H9 (cell line): ENCODE results near the gene GID8. TPM values are rescaled to one million over a fixed set of nuclear protein-coding genes. Genes with fewer than 3 reads are reported as not detected.
A peak's percentile ranks its signal among the peaks of the same experiment; 100 is the strongest.

Source experiments
- DNase-seq: peaks from one replicate; pipeline ENCODE4 v3.0.0-alpha.2; 2017
- H2AFZ ChIP-seq: one replicate; pipeline ENCODE4 v1.6.1; 2013; ENCODE audit warnings: mild to moderate bottlenecking, low read length, control low read depth, moderate library complexity
- H2AK5ac ChIP-seq: 2 replicates; pipeline ENCODE4 v1.6.1; 2013; ENCODE audit warnings: low read length, control low read depth, mixed read lengths; ENCODE audit not compliant: insufficient read length
- H2BK120ac ChIP-seq: one replicate; pipeline ENCODE4 v1.6.1; 2013; ENCODE audit warnings: low read depth, mild to moderate bottlenecking, low read length, control low read depth, inconsistent platforms; ENCODE audit not compliant: poor library complexity, severe bottlenecking
- H2BK12ac ChIP-seq: 2 replicates; pipeline ENCODE4 v1.6.1; 2013; ENCODE audit warnings: low read length, control low read depth, mixed read lengths, low read depth; ENCODE audit not compliant: insufficient read length
- H2BK15ac ChIP-seq: 2 replicates; pipeline ENCODE4 v1.6.1; 2013; ENCODE audit warnings: low read depth, low read length, control low read depth
- H2BK20ac ChIP-seq: one replicate; pipeline ENCODE4 v1.6.1; 2013; ENCODE audit warnings: low read depth, mild to moderate bottlenecking, low read length, control low read depth, inconsistent platforms; ENCODE audit not compliant: poor library complexity, severe bottlenecking
- H2BK5ac ChIP-seq: 2 replicates; pipeline ENCODE4 v1.6.1; 2013; ENCODE audit warnings: low read length, control low read depth, mixed read lengths; ENCODE audit not compliant: insufficient read length
- H3K14ac ChIP-seq: 2 replicates; pipeline ENCODE4 v1.6.1; 2013; ENCODE audit warnings: low read length, control low read depth; ENCODE audit not compliant: insufficient read depth
- H3K18ac ChIP-seq: 2 replicates; pipeline ENCODE4 v1.6.1; 2013; ENCODE audit warnings: low read depth, mild to moderate bottlenecking, mixed read lengths, low read length, control low read depth; ENCODE audit not compliant: insufficient read length
- H3K23ac ChIP-seq: 2 replicates; pipeline ENCODE4 v1.6.1; 2013; ENCODE audit warnings: low read length, control low read depth, mixed read lengths, low read depth; ENCODE audit not compliant: insufficient read length
- H3K23me2 ChIP-seq: 2 replicates; pipeline ENCODE4 v1.6.1; 2013; ENCODE audit warnings: low read depth, mild to moderate bottlenecking, mixed read lengths, low read length, control low read depth; ENCODE audit not compliant: insufficient read length, poor library complexity, severe bottlenecking
- H3K27ac ChIP-seq: 2 replicates; pipeline ENCODE4 v1.5.1; 2013; ENCODE audit warnings: low read length, control low read depth, mixed read lengths, low read depth; ENCODE audit not compliant: insufficient read length
- H3K27me3 ChIP-seq: 2 replicates; pipeline ENCODE4 v1.6.1; 2013; ENCODE audit warnings: low read length, control low read depth, inconsistent platforms; ENCODE audit not compliant: insufficient read depth
- H3K4ac ChIP-seq: 2 replicates; pipeline ENCODE4 v1.6.1; 2013; ENCODE audit warnings: low read depth, mild to moderate bottlenecking, control low read depth, inconsistent platforms, low read length, moderate library complexity
- H3K4me1 ChIP-seq: 2 replicates; pipeline ENCODE4 v1.6.1; 2013; ENCODE audit warnings: low read length, control low read depth, inconsistent platforms; ENCODE audit not compliant: insufficient read depth
- H3K4me2 ChIP-seq: 2 replicates; pipeline ENCODE4 v1.6.1; 2013; ENCODE audit warnings: low read length, control low read depth, mixed read lengths; ENCODE audit not compliant: insufficient read length, insufficient read depth
- H3K56ac ChIP-seq: 2 replicates; pipeline ENCODE4 v1.6.1; 2013; ENCODE audit warnings: low read depth, mild to moderate bottlenecking, mixed read lengths, low read length, control low read depth; ENCODE audit not compliant: insufficient read length
- H3K79me1 ChIP-seq: 2 replicates; pipeline ENCODE4 v1.6.1; 2013; ENCODE audit warnings: low read depth, mild to moderate bottlenecking, moderate library complexity, low read length, control low read depth, inconsistent platforms; ENCODE audit not compliant: insufficient read depth, poor library complexity, severe bottlenecking
- H3K79me2 ChIP-seq: 2 replicates; pipeline ENCODE4 v1.6.1; 2013; ENCODE audit warnings: low read length, control low read depth, inconsistent platforms; ENCODE audit not compliant: insufficient read depth
- H3K9ac ChIP-seq: 2 replicates; pipeline ENCODE4 v1.6.1; 2013; ENCODE audit warnings: low read length, control low read depth, mixed read lengths; ENCODE audit not compliant: insufficient read length; ENCODE audit errors: extremely low read depth
- H3K9me3 ChIP-seq: one replicate; pipeline ENCODE4 v1.6.1; 2013; ENCODE audit warnings: low read depth, low read length, inconsistent platforms; ENCODE audit not compliant: control insufficient read depth
- H3T11ph ChIP-seq: one replicate; pipeline ENCODE4 v1.6.1; 2013; ENCODE audit warnings: mild to moderate bottlenecking, low read length, control low read depth, inconsistent platforms
- H4K20me1 ChIP-seq: one replicate; pipeline ENCODE4 v1.6.1; 2013; ENCODE audit not compliant: control insufficient read depth, insufficient read length, insufficient read depth
- H4K5ac ChIP-seq: 2 replicates; pipeline ENCODE4 v1.6.1; 2013; ENCODE audit warnings: low read depth, mild to moderate bottlenecking, mixed read lengths, low read length, control low read depth; ENCODE audit not compliant: insufficient read length
- H4K8ac ChIP-seq: replicated peaks from 2 replicates; pipeline ENCODE4 v1.6.1; 2013; ENCODE audit warnings: low read length, control low read depth, mixed read lengths, low read depth; ENCODE audit not compliant: insufficient read length
- H4K91ac ChIP-seq: 2 replicates; pipeline ENCODE4 v1.6.1; 2013; ENCODE audit warnings: low read depth, mild to moderate bottlenecking, moderate library complexity, mixed read lengths, low read length, control low read depth; ENCODE audit not compliant: insufficient read length
- H3K27ac Mint-ChIP-seq, 3 experiments: 2 replicates in 2 of 3; 3 replicates in 1 of 3; pipeline ENCODE4 v1.8.0; 2020 to 2021; ENCODE audit warnings: mixed read lengths in 3 of 3, mild to moderate bottlenecking in 1 of 3, moderate library complexity in 1 of 3
- H3K27me3 Mint-ChIP-seq: 2 replicates; pipeline ENCODE4 v1.8.0; 2021; ENCODE audit warnings: low read depth, mild to moderate bottlenecking, moderate library complexity, mixed read lengths
- H3K36me3 Mint-ChIP-seq, 3 experiments: 2 replicates in 2 of 3; 3 replicates in 1 of 3; pipeline ENCODE4 v1.8.0; 2020 to 2021; ENCODE audit warnings: low read depth in 3 of 3, mixed read lengths in 3 of 3; ENCODE audit not compliant: insufficient read depth in 1 of 3
- H3K4me1 Mint-ChIP-seq, 2 experiments: 2 replicates each; pipeline ENCODE4 v1.8.0; 2020; ENCODE audit warnings: mixed read lengths in 2 of 2
- H3K4me3 Mint-ChIP-seq, 2 experiments: 2 replicates in 1 of 2; 3 replicates in 1 of 2; pipeline ENCODE4 v1.8.0; 2020 to 2021; ENCODE audit warnings: mild to moderate bottlenecking in 2 of 2, mixed read lengths in 2 of 2, moderate library complexity in 1 of 2
- H3K9me3 Mint-ChIP-seq, 2 experiments: 2 replicates in 1 of 2; 3 replicates in 1 of 2; pipeline ENCODE4 v1.8.0; 2020; ENCODE audit warnings: mild to moderate bottlenecking in 2 of 2, mixed read lengths in 2 of 2, moderate library complexity in 1 of 2
- WGBS: extraction: QIAGEN DNeasy Blood & Tissue Kit; methylation state at CpG from one replicate; pipeline ENCODE4 v1.1.7; 2013; ENCODE audit warnings: missing lambda C conversion rate, low lambda C conversion rate, mixed read lengths; ENCODE audit not compliant: insufficient read length; ENCODE audit errors: extremely low coverage; 5-methylcytosine and 5-hydroxymethylcytosine counted together
- total RNA-seq: library from RNA; stranded (reverse); gene quantifications from 2 replicates; pipeline ENCODE4 v1.2.1, GENCODE V29; 2021
- TF ChIP-seq, protein P1 (sequence below): fragments of 200-600 bp; sonication (generic); conservative IDR thresholded peaks from 3 replicates; pipeline ENCODE4 v1.8.0; 2021; ENCODE audit warnings: antibody characterized with exemption, mild to moderate bottlenecking

Gene GID8
- total RNA-seq, 1 experiment from 2014 or later: 60.9 TPM

DNA sequence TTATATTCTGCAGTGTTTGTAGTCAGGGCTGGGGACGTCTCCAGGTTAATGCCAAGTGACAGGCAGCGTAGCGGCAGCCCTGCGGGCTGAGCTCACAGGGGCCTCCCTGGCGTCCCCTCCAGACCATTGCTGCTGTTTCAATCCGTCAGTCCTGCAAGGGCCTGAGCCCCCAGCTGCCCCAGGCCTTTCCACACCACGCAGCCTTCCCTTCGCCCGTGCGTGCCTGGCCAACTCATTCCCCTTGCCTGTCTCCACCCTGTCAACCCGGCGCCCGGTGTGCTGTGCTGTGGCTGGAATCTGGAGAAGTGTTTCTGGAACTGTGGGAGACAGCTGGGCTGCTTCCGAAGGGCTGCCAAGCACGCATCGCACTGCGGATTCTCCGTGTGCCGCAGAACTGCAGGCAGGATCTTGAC, 56.9 kb downstream of the GID8 start:
- Histone ChIP-seq H2BK20ac (no peak overlapping the region), H2BK120ac (no peak overlapping the region), H2BK15ac (no peak overlapping the region), H4K20me1 (peaks cover 2% of the 10 kb centered on the region), H3K23ac (no peak overlapping the region), H4K5ac (no peak overlapping the region), H4K91ac (no peak overlapping the region), H2AK5ac (no peak overlapping the region), H2BK5ac (no peak overlapping the region), H3K4me1 (no peaks in the 10 kb centered on the region; the same call in 1 of the 2 replicates), H3K9me3 (no peaks in the 10 kb centered on the region), H3K9ac (no peak overlapping the region), H3K18ac (no peak overlapping the region), H3K14ac (peak overlapping the region; percentile 22; the same call in 1 of the 2 replicates), H3K27me3 (peaks cover 3% of the 10 kb centered on the region; the same call in 1 of the 2 replicates), H3K27ac (no peak overlapping the region), H4K8ac (no peak overlapping the region), H3K56ac (no peak overlapping the region), H3T11ph (no peak overlapping the region), H3K79me2 (no peaks in the 10 kb centered on the region), H3K4ac (no peak overlapping the region), H3K79me1 (no peaks in the 10 kb centered on the region), H2BK12ac (no peak overlapping the region), H2AFZ (no peak overlapping the region), H3K23me2 (no peaks in the 10 kb centered on the region), H3K4me2 (no peak overlapping the region)
- Mint-ChIP-seq H3K36me3 (no peaks in the 10 kb centered on the region), H3K27ac (no peak overlapping the region), H3K4me1 (peaks cover 12 to 42% of the 10 kb centered on the region in 2 experiments; a peak in 3 of 4 replicates), H3K27me3 (peaks cover 51% of the 10 kb centered on the region), H3K9me3 (peaks cover 0 to 3% of the 10 kb centered on the region in 2 experiments; a peak in 2 of 5 replicates), H3K4me3 (no peak overlapping the region; a peak in 1 of 5 replicates)
- TF ChIP-seq, protein P1, sequence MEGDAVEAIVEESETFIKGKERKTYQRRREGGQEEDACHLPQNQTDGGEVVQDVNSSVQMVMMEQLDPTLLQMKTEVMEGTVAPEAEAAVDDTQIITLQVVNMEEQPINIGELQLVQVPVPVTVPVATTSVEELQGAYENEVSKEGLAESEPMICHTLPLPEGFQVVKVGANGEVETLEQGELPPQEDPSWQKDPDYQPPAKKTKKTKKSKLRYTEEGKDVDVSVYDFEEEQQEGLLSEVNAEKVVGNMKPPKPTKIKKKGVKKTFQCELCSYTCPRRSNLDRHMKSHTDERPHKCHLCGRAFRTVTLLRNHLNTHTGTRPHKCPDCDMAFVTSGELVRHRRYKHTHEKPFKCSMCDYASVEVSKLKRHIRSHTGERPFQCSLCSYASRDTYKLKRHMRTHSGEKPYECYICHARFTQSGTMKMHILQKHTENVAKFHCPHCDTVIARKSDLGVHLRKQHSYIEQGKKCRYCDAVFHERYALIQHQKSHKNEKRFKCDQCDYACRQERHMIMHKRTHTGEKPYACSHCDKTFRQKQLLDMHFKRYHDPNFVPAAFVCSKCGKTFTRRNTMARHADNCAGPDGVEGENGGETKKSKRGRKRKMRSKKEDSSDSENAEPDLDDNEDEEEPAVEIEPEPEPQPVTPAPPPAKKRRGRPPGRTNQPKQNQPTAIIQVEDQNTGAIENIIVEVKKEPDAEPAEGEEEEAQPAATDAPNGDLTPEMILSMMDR: no peak
- WGBS: no CpG with 5 or more reads among the region's 19 CpGs
- no peak for DNase-seq
